G401 (cell line): Measurements from ENCODE around the gene PARPBP. TPM values are rescaled to one million over a fixed set of nuclear protein-coding genes. Genes with fewer than 3 reads are reported as not detected.
"Not testable (repeated sequence)": the region's sequence is repeated elsewhere in the genome, so short reads cannot be mapped to it uniquely, and the experiment has no call there.

Experiments
- DNase-seq: peaks from one replicate; pipeline ENCODE4 v3.0.0-alpha.2; 2015; ENCODE audit warnings: low spot score
- in situ Hi-C: cut with HindIII; loops from 2 replicates; pipeline ENCODE4 v1.10.0; 2016; ENCODE audit warnings: low sequenced_read_pairs, mixed read lengths
- total RNA-seq: library from RNA; depleted of rRNA; stranded (reverse); fragments of >200 nt; shearing (Covaris generic); gene quantifications from 2 replicates; pipeline ENCODE4 v1.2.3, GENCODE V29; 2014; rRNA removed

The PARPBP gene
- total RNA-seq: 27.8 and 51.0 TPM in 2 replicates

- in situ Hi-C loops: no loop called here
Observed at GRCh38 chr12:102119674-102120563, at the start of gene PARPBP, which contains the start of gene NUP37. TSS of gene PARPBP (plus strand) at chr12:102120183. CDS start at chr12:102123889, 3,706 bp downstream. TSS of gene NUP37 (minus strand) at chr12:102120114. CDS start at chr12:102118518, 1,596 bp downstream.

GRCh38 chr12:102072092-102072491 is 47.9 kb upstream of the PARPBP start:
- DNase-seq, in situ Hi-C loops: not testable (repeated sequence)

More at GRCh38 chr12:102119674-102120563, at the start of gene PARPBP, which contains the start of gene NUP37:
- peak; percentile 89 for DNase-seq

- in situ Hi-C loops: no loop called here
Observed at GRCh38 chr12:102080842-102081241, 39.1 kb upstream of the PARPBP start.

GRCh38 chr12:102089228-102089835 is 30.7 kb upstream of the PARPBP start:
- DNase-seq, in situ Hi-C loops: not testable (repeated sequence)

More at GRCh38 chr12:102080842-102081241, 39.1 kb upstream of the PARPBP start:
- no peak for DNase-seq

- no peak for DNase-seq
- in situ Hi-C loops: no loop called here
Observed at GRCh38 chr12:102093319-102093718, 26.7 kb upstream of the PARPBP start.

GRCh38 chr12:102095677-102096263 is 24.2 kb upstream of the PARPBP start:
- DNase-seq: peak; percentile 36
- in situ Hi-C loops: no loop called here

- in situ Hi-C loops: no loop called here
- peak; percentile 67 for DNase-seq
Observed at GRCh38 chr12:102096855-102097254, 23.1 kb upstream of the PARPBP start.

- DNase-seq: no peak
- in situ Hi-C loops: no loop called here
Observed at GRCh38 chr12:102106905-102107304, 13.1 kb upstream of the PARPBP start.

- no peak for DNase-seq
- in situ Hi-C loops: no loop called here
Observed at GRCh38 chr12:102107970-102108369, 12.0 kb upstream of the PARPBP start.

GRCh38 chr12:102110782-102111181 is 9.2 kb upstream of the PARPBP start:
- in situ Hi-C loops: no loop called here
- DNase-seq: no peak

- in situ Hi-C loops: no loop called here
- peak; percentile 19 for DNase-seq
Observed at GRCh38 chr12:102114212-102114611, 5.8 kb upstream of the PARPBP start.

- in situ Hi-C loops: no loop called here
- no peak for DNase-seq
Observed at GRCh38 chr12:102116392-102116791, 3.6 kb upstream of the PARPBP start.

GRCh38 chr12:102118874-102119273 is 1.1 kb upstream of the PARPBP start:
- in situ Hi-C loops: no loop called here
- DNase-seq: no peak

GRCh38 chr12:102120564-102120873 is 536 bp downstream of the PARPBP start:
- no peak for DNase-seq

GRCh38 chr12:102120886-102121285 is 903 bp downstream of the PARPBP start:
- in situ Hi-C loops: no loop called here
- no peak for DNase-seq

More at GRCh38 chr12:102120564-102120873, 536 bp downstream of the PARPBP start:
- in situ Hi-C loops: no loop called here

GRCh38 chr12:102121328-102121727 is 1.3 kb downstream of the PARPBP start:
- in situ Hi-C loops, DNase-seq: not testable (repeated sequence)

- DNase-seq, in situ Hi-C loops: not testable (repeated sequence)
Observed at GRCh38 chr12:102130720-102131119, 10.7 kb downstream of the PARPBP start.

- in situ Hi-C loops, DNase-seq: not testable (repeated sequence)
Observed at GRCh38 chr12:102131442-102131841, 11.5 kb downstream of the PARPBP start.

- in situ Hi-C loops, DNase-seq: not testable (repeated sequence)
Observed at GRCh38 chr12:102137619-102138018, 17.6 kb downstream of the PARPBP start.
